ENCODE results near the gene PSD4.

Gene PSD4

GRCh38 chr2:113246606-113247005 is 72.8 kb downstream of the PSD4 start:
- H3K4me3 ChIP-seq (ENCODE audit: low read length), result no peak overlapping the region
- TF ChIP-seq CTCF (IDR thresholded peaks at IDR 0.05; ENCODE audit: low read length) (no peak), EZH2 (optimal IDR thresholded peaks at IDR 0.05; ENCODE audit: low read depth, low read length) (no peak), EZH2phosphoT487 (IDR thresholded peaks at IDR 0.05; ENCODE audit: low read length) (no peak)

GRCh38 chr2:113248997-113249770 is 75.4 kb downstream of the PSD4 start:
- no peaks in the 10 kb centered on the region for H3K9me3 ChIP-seq (replicated peaks; ENCODE audit: insufficient read depth, low read length)
- H4K20me1 ChIP-seq (ENCODE audit: insufficient read depth, low read length), result no peaks in the 10 kb centered on the region
- peak overlapping the region; percentile 64 for H2AFZ ChIP-seq (ENCODE audit: low read length)

More at GRCh38 chr2:113246606-113247005, 72.8 kb downstream of the PSD4 start:
- H2AFZ ChIP-seq (ENCODE audit: low read length), result no peak overlapping the region
- no peaks in the 10 kb centered on the region for H3K36me3 ChIP-seq (replicated peaks; ENCODE audit: insufficient read depth, low read length)
- no peaks in the 10 kb centered on the region for H3K27me3 ChIP-seq (replicated peaks; ENCODE audit: insufficient read depth, low read length)
- no peaks in the 10 kb centered on the region for H3K4me1 ChIP-seq (ENCODE audit: low read length)
- no peaks in the 10 kb centered on the region for H3K9me3 ChIP-seq (replicated peaks; ENCODE audit: insufficient read depth, low read length)
- H3K27ac ChIP-seq (ENCODE audit: low read length), result no peak overlapping the region
- H3K9ac ChIP-seq (ENCODE audit: low read length), result no peak overlapping the region
- H3F3A ChIP-seq (ENCODE audit: insufficient read depth, low read length), result no peaks in the 10 kb centered on the region
- H4K20me1 ChIP-seq (ENCODE audit: insufficient read depth, low read length), result no peaks in the 10 kb centered on the region
- H3K9me2 ChIP-seq (replicated peaks; ENCODE audit: insufficient read depth, low read length), result no peaks in the 10 kb centered on the region
- H3K79me2 ChIP-seq (ENCODE audit: low read length), result no peaks in the 10 kb centered on the region
- no peak overlapping the region for H3K4me2 ChIP-seq (ENCODE audit: low read depth, low read length)
- DNase-seq, result no peak

GRCh38 chr2:113251118-113251517 is 77.3 kb downstream of the PSD4 start:
- Histone ChIP-seq H3K9me3 (replicated peaks; ENCODE audit: insufficient read depth, low read length) (no peaks in the 10 kb centered on the region), H3K27me3 (replicated peaks; ENCODE audit: insufficient read depth, low read length) (no peaks in the 10 kb centered on the region), H2AFZ (ENCODE audit: low read length) (no peak overlapping the region), H3K4me2 (ENCODE audit: low read depth, low read length) (no peak overlapping the region), H3K4me1 (ENCODE audit: low read length) (no peaks in the 10 kb centered on the region), H3K27ac (ENCODE audit: low read length) (no peak overlapping the region), H3K79me2 (ENCODE audit: low read length) (no peaks in the 10 kb centered on the region), H3K36me3 (replicated peaks; ENCODE audit: insufficient read depth, low read length) (no peaks in the 10 kb centered on the region), H3K9ac (ENCODE audit: low read length) (no peak overlapping the region), H4K20me1 (ENCODE audit: insufficient read depth, low read length) (no peaks in the 10 kb centered on the region), H3K9me2 (replicated peaks; ENCODE audit: insufficient read depth, low read length) (no peaks in the 10 kb centered on the region), H3F3A (ENCODE audit: insufficient read depth, low read length) (no peaks in the 10 kb centered on the region), H3K4me3 (ENCODE audit: low read length) (no peak overlapping the region)
- TF ChIP-seq EZH2phosphoT487 (IDR thresholded peaks at IDR 0.05; ENCODE audit: low read length) (no peak), CTCF (IDR thresholded peaks at IDR 0.05; ENCODE audit: low read length) (no peak), EZH2 (optimal IDR thresholded peaks at IDR 0.05; ENCODE audit: low read depth, low read length) (no peak)
- no peak for DNase-seq

More at GRCh38 chr2:113248997-113249770, 75.4 kb downstream of the PSD4 start:
- no peak overlapping the region for H3K9ac ChIP-seq (ENCODE audit: low read length)
- no peaks in the 10 kb centered on the region for H3K27me3 ChIP-seq (replicated peaks; ENCODE audit: insufficient read depth, low read length)
- no peak overlapping the region for H3K4me3 ChIP-seq (ENCODE audit: low read length)
- no peaks in the 10 kb centered on the region for H3F3A ChIP-seq (ENCODE audit: insufficient read depth, low read length)
- no peaks in the 10 kb centered on the region for H3K4me1 ChIP-seq (ENCODE audit: low read length)
- no peak overlapping the region; the same call in 1 of the 2 replicates for H3K4me2 ChIP-seq (ENCODE audit: low read depth, low read length)
- H3K9me2 ChIP-seq (replicated peaks; ENCODE audit: insufficient read depth, low read length), result no peaks in the 10 kb centered on the region
- H3K27ac ChIP-seq (ENCODE audit: low read length), result no peak overlapping the region
- no peaks in the 10 kb centered on the region for H3K79me2 ChIP-seq (ENCODE audit: low read length)
- DNase-seq, result peak; percentile 57
- no peaks in the 10 kb centered on the region for H3K36me3 ChIP-seq (replicated peaks; ENCODE audit: insufficient read depth, low read length)
- TF ChIP-seq CTCF (IDR thresholded peaks at IDR 0.05; ENCODE audit: low read length) (peak; percentile 95), EZH2 (optimal IDR thresholded peaks at IDR 0.05; ENCODE audit: low read depth, low read length) (no peak)
